HEK293 (cell line): ENCODE measurements around the gene ABCC9.

ENCODE experiments used
- CTCF ChIP-seq: fragments of 450-650 bp; formaldehyde crosslinking; IDR thresholded peaks from 2 replicates; pipeline ENCODE4 v1.5.1; 2016; ENCODE audit warnings: missing biosample characterization, missing genetic modification characterization
- TSHZ1 ChIP-seq: fragments of 450-650 bp; formaldehyde crosslinking; IDR thresholded peaks from 2 replicates; pipeline ENCODE4 v1.5.1; 2016; ENCODE audit warnings: missing biosample characterization, missing genetic modification characterization, borderline replicate concordance
- ZNF133 ChIP-seq: fragments of 450-650 bp; formaldehyde crosslinking; IDR thresholded peaks from 2 replicates; pipeline ENCODE4 v1.5.1; 2016; ENCODE audit warnings: missing biosample characterization, missing genetic modification characterization
- ZNF175 ChIP-seq: fragments of 450-650 bp; formaldehyde crosslinking; IDR thresholded peaks from 2 replicates; pipeline ENCODE4 v1.5.1; 2016; ENCODE audit warnings: missing biosample characterization, missing genetic modification characterization
- ZNF23 ChIP-seq: fragments of 450-650 bp; formaldehyde crosslinking; IDR thresholded peaks from 2 replicates; pipeline ENCODE4 v1.5.1; 2016; ENCODE audit warnings: missing biosample characterization, missing genetic modification characterization, borderline replicate concordance
- ZNF416 ChIP-seq: fragments of 450-650 bp; formaldehyde crosslinking; IDR thresholded peaks from 2 replicates; pipeline ENCODE4 v1.5.1; 2016; ENCODE audit warnings: missing biosample characterization, missing genetic modification characterization
- ZNF791 ChIP-seq: fragments of 450-650 bp; formaldehyde crosslinking; IDR thresholded peaks from 2 replicates; pipeline ENCODE4 v1.5.1; 2016; ENCODE audit warnings: missing biosample characterization, missing genetic modification characterization

GRCh38 chr12:21891751-21892217 lies 49.4 kb downstream of the ABCC9 start:
- TF ChIP-seq CTCF (tag by site-specific recombination) (no peak), ZNF23 (tag by site-specific recombination) (no peak), ZNF416 (tag by site-specific recombination) (no peak), TSHZ1 (tag by site-specific recombination) (no peak), ZNF133 (no peak), ZNF175 (tag by site-specific recombination) (no peak), ZNF791 (tag by site-specific recombination) (no peak)
